ENCODE data around the gene P3H2. TPM values are rescaled to one million over a fixed set of nuclear protein-coding genes. Genes with fewer than 3 reads are reported as not detected.
A peak's percentile ranks its signal among the peaks of the same experiment; 100 is the strongest.
"Not testable (repeated sequence)": the region's sequence is repeated elsewhere in the genome, so short reads cannot be mapped to it uniquely, and the experiment has no call there.

Gene P3H2
- total and polyA plus RNA-seq, 8 donors = 1.4 to 46.1 (median 20.3) TPM

GRCh38 chr3:190083635-190084034, 37.1 kb downstream of the P3H2 start:
- 76 to 84% (median 81%) methylated on average over 3 of the region's 3 CpGs for WGBS, 5 donors
- no peak overlapping the region for H3K4me3 ChIP-seq
- no peak overlapping the region for H3K27ac ChIP-seq
- no peak for DNase-seq
- no peaks in the 10 kb centered on the region for H3K27me3 ChIP-seq
- no peaks in the 10 kb centered on the region for H3K4me1 ChIP-seq
- TF ChIP-seq EP300 (IDR thresholded peaks at IDR 0.05) = no peak
- TF ChIP-seq POLR2A (IDR thresholded peaks at IDR 0.05) = no peak
- TF ChIP-seq CTCF (IDR thresholded peaks at IDR 0.05) = no peak
- TF ChIP-seq POLR2AphosphoS5 (IDR thresholded peaks at IDR 0.05) = no peak
- H3K36me3 ChIP-seq = no peaks in the 10 kb centered on the region
- intact Hi-C loops (cut with DNase I; ENCODE audit: low total_unique reads) = no loop called here
- H3K9me3 ChIP-seq = no peaks in the 10 kb centered on the region

- intact Hi-C loops (cut with DNase I; ENCODE audit: low total_unique reads) = no loop called here
- H3K36me3 ChIP-seq = no peaks in the 10 kb centered on the region
- H3K9me3 ChIP-seq = no peaks in the 10 kb centered on the region
- no peak overlapping the region for H3K4me3 ChIP-seq
- peaks cover 0 to 13% (median 5%) of the 10 kb centered on the region in 4 donors for H3K4me1 ChIP-seq
- H3K27ac ChIP-seq = no peak overlapping the region
- H3K27me3 ChIP-seq = no peaks in the 10 kb centered on the region
- no peak for TF ChIP-seq CTCF (IDR thresholded peaks at IDR 0.05)
- TF ChIP-seq POLR2AphosphoS5 (IDR thresholded peaks at IDR 0.05) = no peak
- TF ChIP-seq EP300 (IDR thresholded peaks at IDR 0.05) = no peak
- TF ChIP-seq POLR2A (IDR thresholded peaks at IDR 0.05) = no peak
- DNase-seq = no peak
- WGBS, 5 donors = 80 to 98% (median 91%) methylated on average over 2 of the region's 2 CpGs
These were observed 39.3 kb downstream of the P3H2 start for GRCh38 chr3:190081389-190081788.

GRCh38 chr3:190079173-190079572, 41.5 kb downstream of the P3H2 start:
- H3K9me3 ChIP-seq; H3K36me3 ChIP-seq; H3K27me3 ChIP-seq; H3K4me3 ChIP-seq; intact Hi-C loops (cut with DNase I; ENCODE audit: low total_unique reads); H3K27ac ChIP-seq; DNase-seq: not testable (repeated sequence)
- H3K4me1 ChIP-seq = peaks cover 3 to 22% (median 10%) of the 10 kb centered on the region in 4 donors
- WGBS, 5 donors = 95 to 100% (median 96%) methylated on average over 2 of the region's 2 CpGs

GRCh38 chr3:190077395-190078045, 43.2 kb downstream of the P3H2 start:
- TF ChIP-seq POLR2A (IDR thresholded peaks at IDR 0.05) = no peak
- no peak for TF ChIP-seq CTCF (IDR thresholded peaks at IDR 0.05)
- TF ChIP-seq POLR2AphosphoS5 (IDR thresholded peaks at IDR 0.05) = no peak
- no peak for TF ChIP-seq EP300 (IDR thresholded peaks at IDR 0.05)
- WGBS, 5 donors = 0 to 98% (median 50%) methylated on average over 1 of the region's 1 CpG
- Histone ChIP-seq H3K27ac (peak overlapping the region in 1 of 5 donors; percentile 52), H3K9me3 (no peaks in the 10 kb centered on the region), H3K4me1 (peaks cover 3 to 22% (median 10%) of the 10 kb centered on the region in 4 donors), H3K27me3 (no peaks in the 10 kb centered on the region), H3K4me3 (no peak overlapping the region), H3K36me3 (no peaks in the 10 kb centered on the region)
- DNase-seq = no peak
- intact Hi-C loops (cut with DNase I; ENCODE audit: low total_unique reads) = no loop called here

Data from stomach (tissue), 9 donors.